HepG2 (cell line): ENCODE data around the gene CTRL. TPM values are rescaled to one million over a fixed set of nuclear protein-coding genes. Genes with fewer than 3 reads are reported as not detected.

Experiments
- CCDC6 ChIP-seq: sonication (generic); formaldehyde crosslinking; IDR thresholded peaks from 2 replicates; pipeline ENCODE4 v1.8.1; 2022; ENCODE audit warnings: mild to moderate bottlenecking, missing genetic modification reagents, moderate library complexity
- EHMT2 ChIP-seq: fragments of 200-600 bp; sonication (generic); IDR thresholded peaks from 2 replicates; pipeline ENCODE4 v1.7.0; 2017; ENCODE audit warnings: antibody characterized with exemption, low read depth, low read length, borderline replicate concordance
- NFATC3 ChIP-seq: sonication (generic); formaldehyde crosslinking; IDR thresholded peaks from 2 replicates; pipeline ENCODE4 v1.5.1; 2020; ENCODE audit warnings: mild to moderate bottlenecking, missing genetic modification reagents
- NFIB ChIP-seq: sonication (generic); formaldehyde crosslinking; IDR thresholded peaks from 2 replicates; pipeline ENCODE4 v1.9.0; 2021; ENCODE audit warnings: missing genetic modification reagents, mild to moderate bottlenecking, borderline replicate concordance
- PPARG ChIP-seq: conservative IDR thresholded peaks from 2 replicates; pipeline ENCODE4 v1.6.1; 2016; ENCODE audit warnings: missing biosample characterization, missing genetic modification reagents
- SALL2 ChIP-seq: sonication (generic); formaldehyde crosslinking; IDR thresholded peaks from 2 replicates; pipeline ENCODE4 v1.8.1; 2023; ENCODE audit warnings: mild to moderate bottlenecking, missing genetic modification reagents, inconsistent platforms
- ZNF354B ChIP-seq: sonication (generic); formaldehyde crosslinking; IDR thresholded peaks from 2 replicates; pipeline ENCODE4 v1.8.0; 2022; ENCODE audit warnings: mild to moderate bottlenecking, missing genetic modification reagents
- ZNF432 ChIP-seq: sonication (generic); formaldehyde crosslinking; IDR thresholded peaks from 2 replicates; pipeline ENCODE4 v1.5.0; 2020; ENCODE audit warnings: missing genetic modification reagents, mild to moderate bottlenecking, borderline replicate concordance
- polyA plus RNA-seq, 8 experiments: library from polyadenylated mRNA; depleted of rRNA in 3 of 8; stranded (reverse) in 7 of 8; unstranded in 1 of 8; fragments of >200 nt; fragmentation: Illumina TruSeq in 4 of 8; extraction: Trizol in 4 of 8; gene quantifications; 2 replicates each; pipeline versions ENCODE4 v1.2.1 to v1.2.3, GENCODE V29; 2011 to 2016; ENCODE audit warnings: low read depth in 4 of 8, missing spikeins in 1 of 8, mixed read lengths in 1 of 8; ENCODE audit not compliant: insufficient read depth in 1 of 8
- total RNA-seq, 5 experiments: library from RNA; depleted of rRNA; stranded (reverse); fragments of >200 nt; fragmentation: Illumina TruSeq; extraction: Trizol; gene quantifications; 2 replicates each; pipeline ENCODE4 v1.2.3, GENCODE V29; 2016; ENCODE audit warnings: low read depth in 1 of 5
- TF ChIP-seq, protein P1 (sequence below): sonication (generic); formaldehyde crosslinking; conservative IDR thresholded peaks from 2 replicates; pipeline ENCODE4 v1.8.0; 2022; ENCODE audit warnings: low read depth, missing genetic modification reagents
- TF ChIP-seq, protein P2 (sequence below): sonication (generic); formaldehyde crosslinking; IDR thresholded peaks from 2 replicates; pipeline ENCODE4 v1.4.0; 2020; ENCODE audit warnings: mild to moderate bottlenecking, missing genetic modification reagents

Gene CTRL
- total and polyA plus RNA-seq, 2 of the 13 experiments (the other 11 are each of a cell fraction or from before 2014, with no cell fraction given): 1.9 to 2.7 TPM

DNA sequence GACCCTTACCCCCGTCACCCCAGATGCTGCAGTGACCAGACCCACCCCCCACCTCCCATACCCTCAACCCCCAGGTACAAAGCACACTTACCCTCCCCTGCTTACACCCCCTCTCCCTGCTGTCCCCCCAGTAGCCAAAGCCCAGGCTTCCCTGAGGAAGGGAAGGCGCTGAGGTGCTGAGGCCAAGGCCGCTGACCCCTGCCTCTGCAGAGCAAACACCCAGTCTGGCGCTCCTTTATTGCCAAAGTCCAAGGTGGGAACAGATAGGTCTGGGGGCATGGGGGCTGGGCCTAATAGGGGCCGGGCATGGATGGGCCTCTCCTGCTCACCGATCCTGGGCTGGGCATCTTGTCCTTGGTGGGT, 11.6 kb upstream of the CTRL start (continued):
- TF ChIP-seq, protein P1, sequence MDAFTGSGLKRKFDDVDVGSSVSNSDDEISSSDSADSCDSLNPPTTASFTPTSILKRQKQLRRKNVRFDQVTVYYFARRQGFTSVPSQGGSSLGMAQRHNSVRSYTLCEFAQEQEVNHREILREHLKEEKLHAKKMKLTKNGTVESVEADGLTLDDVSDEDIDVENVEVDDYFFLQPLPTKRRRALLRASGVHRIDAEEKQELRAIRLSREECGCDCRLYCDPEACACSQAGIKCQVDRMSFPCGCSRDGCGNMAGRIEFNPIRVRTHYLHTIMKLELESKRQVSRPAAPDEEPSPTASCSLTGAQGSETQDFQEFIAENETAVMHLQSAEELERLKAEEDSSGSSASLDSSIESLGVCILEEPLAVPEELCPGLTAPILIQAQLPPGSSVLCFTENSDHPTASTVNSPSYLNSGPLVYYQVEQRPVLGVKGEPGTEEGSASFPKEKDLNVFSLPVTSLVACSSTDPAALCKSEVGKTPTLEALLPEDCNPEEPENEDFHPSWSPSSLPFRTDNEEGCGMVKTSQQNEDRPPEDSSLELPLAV (CRISPR knock-in tag): no peak; the same call in 1 of the 2 replicates
- no peak for TF ChIP-seq ZNF432 (CRISPR knock-in tag)
- TF ChIP-seq NFIB: no peak
- no peak for TF ChIP-seq SALL2
- TF ChIP-seq EHMT2: no peak
- TF ChIP-seq, protein P2, sequence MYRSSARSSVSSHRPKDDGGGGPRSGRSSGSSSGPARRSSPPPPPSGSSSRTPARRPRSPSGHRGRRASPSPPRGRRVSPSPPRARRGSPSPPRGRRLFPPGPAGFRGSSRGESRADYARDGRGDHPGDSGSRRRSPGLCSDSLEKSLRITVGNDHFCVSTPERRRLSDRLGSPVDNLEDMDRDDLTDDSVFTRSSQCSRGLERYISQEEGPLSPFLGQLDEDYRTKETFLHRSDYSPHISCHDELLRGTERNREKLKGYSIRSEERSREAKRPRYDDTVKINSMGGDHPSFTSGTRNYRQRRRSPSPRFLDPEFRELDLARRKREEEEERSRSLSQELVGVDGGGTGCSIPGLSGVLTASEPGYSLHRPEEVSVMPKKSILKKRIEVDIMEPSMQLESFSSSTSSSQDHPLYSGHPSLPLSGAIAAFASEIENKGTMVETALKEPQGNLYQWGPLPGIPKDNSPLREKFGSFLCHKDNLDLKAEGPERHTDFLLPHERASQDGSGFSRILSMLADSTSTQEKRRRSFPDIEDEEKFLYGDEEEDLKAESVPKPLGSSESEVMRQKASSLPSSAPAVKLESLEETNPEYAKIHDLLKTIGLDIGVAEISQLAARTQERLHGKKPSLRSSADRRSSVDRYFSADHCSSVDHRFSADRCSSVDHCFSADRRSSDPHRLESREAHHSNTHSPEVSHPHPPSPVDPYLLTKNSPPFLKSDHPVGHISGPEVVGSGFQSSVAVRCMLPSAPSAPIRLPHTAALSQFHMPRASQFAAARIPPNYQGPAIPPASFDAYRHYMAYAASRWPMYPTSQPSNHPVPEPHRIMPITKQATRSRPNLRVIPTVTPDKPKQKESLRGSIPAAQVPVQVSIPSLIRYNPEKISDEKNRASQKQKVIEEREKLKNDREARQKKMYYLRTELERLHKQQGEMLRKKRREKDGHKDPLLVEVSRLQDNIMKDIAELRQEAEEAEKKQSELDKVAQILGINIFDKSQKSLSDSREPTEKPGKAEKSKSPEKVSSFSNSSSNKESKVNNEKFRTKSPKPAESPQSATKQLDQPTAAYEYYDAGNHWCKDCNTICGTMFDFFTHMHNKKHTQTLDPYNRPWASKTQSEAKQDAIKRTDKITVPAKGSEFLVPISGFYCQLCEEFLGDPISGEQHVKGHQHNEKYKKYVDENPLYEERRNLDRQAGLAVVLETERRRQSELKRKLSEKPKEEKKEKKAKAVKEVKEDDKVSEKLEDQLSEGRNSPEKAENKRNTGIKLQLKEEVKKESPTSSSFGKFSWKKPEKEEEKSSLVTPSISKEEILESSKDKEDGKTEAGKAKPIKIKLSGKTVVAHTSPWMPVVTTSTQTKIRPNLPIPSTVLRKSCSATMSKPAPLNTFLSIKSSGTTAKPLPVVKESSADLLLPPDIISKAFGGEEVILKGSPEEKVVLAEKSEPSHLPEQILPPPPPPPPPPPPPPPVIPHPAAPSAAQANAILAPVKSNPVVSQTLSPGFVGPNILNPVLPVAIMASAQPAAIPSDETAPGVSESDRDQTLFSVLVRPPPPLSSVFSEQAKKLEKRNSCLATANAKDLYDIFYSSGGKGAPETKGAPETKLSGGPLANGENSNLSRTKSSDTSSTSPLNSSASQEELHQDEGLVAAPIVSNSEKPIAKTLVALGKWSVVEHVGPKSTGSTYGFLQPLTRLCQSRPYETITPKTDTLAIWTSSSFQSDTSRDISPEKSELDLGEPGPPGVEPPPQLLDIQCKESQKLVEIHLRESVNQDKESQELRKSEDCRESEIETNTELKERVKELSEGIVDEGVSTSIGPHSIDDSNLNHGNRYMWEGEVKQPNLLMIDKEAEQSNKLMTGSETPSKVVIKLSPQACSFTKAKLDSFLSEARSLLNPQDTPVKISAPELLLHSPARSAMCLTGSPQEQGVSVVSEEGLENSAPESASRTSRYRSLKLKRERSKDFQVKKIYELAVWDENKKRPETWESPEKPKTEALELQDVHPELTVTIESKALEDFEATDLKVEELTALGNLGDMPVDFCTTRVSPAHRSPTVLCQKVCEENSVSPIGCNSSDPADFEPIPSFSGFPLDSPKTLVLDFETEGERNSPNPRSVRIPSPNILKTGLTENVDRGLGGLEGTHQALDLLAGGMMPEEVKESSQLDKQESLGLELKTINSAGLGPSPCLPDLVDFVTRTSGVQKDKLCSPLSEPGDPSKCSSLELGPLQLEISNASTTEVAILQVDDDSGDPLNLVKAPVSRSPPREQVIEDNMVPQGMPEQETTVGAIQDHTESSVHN (CRISPR knock-in tag): 0 out of 2 replicates have a peak, but pooled peaks have one; percentile 26
- no peak for TF ChIP-seq ZNF354B (CRISPR knock-in tag)
- TF ChIP-seq NFATC3 (CRISPR knock-in tag): no peak
- peak; percentile 92; the same call in 1 of the 2 replicates for TF ChIP-seq CCDC6 (CRISPR knock-in tag)
- no peak for TF ChIP-seq PPARG (CRISPR knock-in tag)
